GM18861 (cell line): ENCODE measurements around the gene TMEM219.

Source experiments
- ATAC-seq: cut with Tn5 transposase; IDR thresholded peaks from one replicate; pipeline ENCODE4 v1.9.1; 2021; ENCODE audit not compliant: unreplicated experiment

The TMEM219 gene

GRCh38 chr16:29994600-29995323 lies 32.9 kb downstream of the TMEM219 start:
- ATAC-seq = no peak

GRCh38 chr16:29995324-29995910 lies 33.5 kb downstream of the TMEM219 start, which contains the start of gene HIRIP3:
Gene HIRIP3, minus strand, starts transcription at chr16:29995617. Its CDS starts 12 bp downstream, at chr16:29995605.
- peak; percentile 40 for ATAC-seq

- peak; percentile 88 for ATAC-seq
Measured at GRCh38 chr16:29995911-29996765, 34.3 kb downstream of the TMEM219 start, which contains the start of gene INO80E. Gene INO80E, plus strand, starts transcription at chr16:29996241. Its CDS starts 70 bp downstream, at chr16:29996311.

- ATAC-seq = no peak
Measured at GRCh38 chr16:29996766-29997250, 34.9 kb downstream of the TMEM219 start.

- ATAC-seq = no peak
Measured at GRCh38 chr16:29999605-30000004, 37.7 kb downstream of the TMEM219 start.

- ATAC-seq = no peak
Measured at GRCh38 chr16:30000735-30001631, 39.1 kb downstream of the TMEM219 start.

- no peak for ATAC-seq
Measured at GRCh38 chr16:30002614-30003346, 40.9 kb downstream of the TMEM219 start.

GRCh38 chr16:30003670-30004423 lies 42.0 kb downstream of the TMEM219 start:
- no peak for ATAC-seq

- no peak for ATAC-seq
Measured at GRCh38 chr16:30004424-30004776, 42.5 kb downstream of the TMEM219 start.

- ATAC-seq = no peak
Measured at GRCh38 chr16:30004811-30005242, 42.9 kb downstream of the TMEM219 start.

GRCh38 chr16:30005341-30006094 lies 43.6 kb downstream of the TMEM219 start:
- no peak for ATAC-seq

GRCh38 chr16:30006095-30006473 lies 44.2 kb downstream of the TMEM219 start:
- no peak for ATAC-seq

GRCh38 chr16:30006659-30007377 lies 44.9 kb downstream of the TMEM219 start:
- ATAC-seq = no peak

GRCh38 chr16:30007378-30007895 lies 45.6 kb downstream of the TMEM219 start:
- no peak for ATAC-seq

GRCh38 chr16:30009085-30009862 lies 47.4 kb downstream of the TMEM219 start:
- ATAC-seq = no peak

GRCh38 chr16:30009990-30010843 lies 48.3 kb downstream of the TMEM219 start:
- no peak for ATAC-seq
